Small intestine (tissue), 7 donors: ENCODE results near the gene KBTBD8. TPM values are rescaled to one million over a fixed set of nuclear protein-coding genes. Genes with fewer than 3 reads are reported as not detected.

Experiments
- DNase-seq, 2 donors: peaks; one replicate each; pipeline versions ENCODE4 v3.0.0 to v3.0.0-alpha.2; 2013
- FAIRE-seq: peaks from 2 replicates; lab custom pipeline; 2012; peaks lifted over from hg19 to GRCh38; lab: Jason Lieb, UNC
- H3K27ac ChIP-seq, 3 donors: one replicate each; pipeline ENCODE4 v1.5.1; 2013; ENCODE audit warnings: low read length in 2 of 3, mild to moderate bottlenecking in 2 of 3, control low read depth in 1 of 3, inconsistent platforms in 1 of 3, low read depth in 1 of 3, moderate library complexity in 1 of 3
- H3K27me3 ChIP-seq, 3 donors: one replicate each; pipeline ENCODE4 v1.6.1; 2013; ENCODE audit warnings: low read length in 3 of 3, inconsistent platforms in 1 of 3; ENCODE audit not compliant: control insufficient read depth in 3 of 3, insufficient read depth in 3 of 3
- H3K36me3 ChIP-seq, 3 donors: one replicate each; pipeline ENCODE4 v1.6.1; 2013; ENCODE audit warnings: low read length in 3 of 3, inconsistent platforms in 1 of 3, low read depth in 1 of 3, mild to moderate bottlenecking in 1 of 3, moderate library complexity in 1 of 3; ENCODE audit not compliant: control insufficient read depth in 3 of 3, insufficient read depth in 2 of 3
- H3K4me1 ChIP-seq, 3 donors: one replicate each; pipeline ENCODE4 v1.6.1; 2013; ENCODE audit warnings: low read length in 2 of 3, inconsistent platforms in 1 of 3, low read depth in 1 of 3, mild to moderate bottlenecking in 1 of 3, moderate library complexity in 1 of 3; ENCODE audit not compliant: control insufficient read depth in 3 of 3, insufficient read depth in 2 of 3
- H3K4me3 ChIP-seq, 3 donors: one replicate each; pipeline ENCODE4 v1.5.1; 2013; ENCODE audit warnings: low read length in 3 of 3, control low read depth in 1 of 3, inconsistent platforms in 1 of 3, low read depth in 1 of 3, mild to moderate bottlenecking in 1 of 3, moderate library complexity in 1 of 3
- H3K9me3 ChIP-seq, 2 donors: one replicate each; pipeline ENCODE4 v1.6.1; 2013; ENCODE audit warnings: low read depth in 1 of 2, low read length in 1 of 2; ENCODE audit not compliant: control insufficient read depth in 2 of 2, insufficient read depth in 1 of 2
- WGBS, 3 donors: extraction: QIAGEN DNeasy Blood & Tissue Kit; methylation state at CpG; one replicate each; pipeline ENCODE4 v1.1.7; 2013; 5-methylcytosine and 5-hydroxymethylcytosine counted together
- polyA plus RNA-seq, 4 donors: library from polyadenylated mRNA; stranded (reverse) in 3 of 4; unstranded in 1 of 4; fragments of 200-250 nt in 3 of 4; fragments of 120-200 nt in 1 of 4; gene quantifications; one replicate each; pipeline versions ENCODE4 v1.2.1 to v1.2.3, GENCODE V29; 2013
- donor health status: healthy with polysubstance abuse.
- donor health status: control.
- donor health status: control.
- donor health status: Bipolar disorder and iron deficiency.
- donor health status: healthy.

KBTBD8 gene
- polyA plus RNA-seq, 4 donors = 0.81 to 3.4 (median 1.8) TPM

DNA sequence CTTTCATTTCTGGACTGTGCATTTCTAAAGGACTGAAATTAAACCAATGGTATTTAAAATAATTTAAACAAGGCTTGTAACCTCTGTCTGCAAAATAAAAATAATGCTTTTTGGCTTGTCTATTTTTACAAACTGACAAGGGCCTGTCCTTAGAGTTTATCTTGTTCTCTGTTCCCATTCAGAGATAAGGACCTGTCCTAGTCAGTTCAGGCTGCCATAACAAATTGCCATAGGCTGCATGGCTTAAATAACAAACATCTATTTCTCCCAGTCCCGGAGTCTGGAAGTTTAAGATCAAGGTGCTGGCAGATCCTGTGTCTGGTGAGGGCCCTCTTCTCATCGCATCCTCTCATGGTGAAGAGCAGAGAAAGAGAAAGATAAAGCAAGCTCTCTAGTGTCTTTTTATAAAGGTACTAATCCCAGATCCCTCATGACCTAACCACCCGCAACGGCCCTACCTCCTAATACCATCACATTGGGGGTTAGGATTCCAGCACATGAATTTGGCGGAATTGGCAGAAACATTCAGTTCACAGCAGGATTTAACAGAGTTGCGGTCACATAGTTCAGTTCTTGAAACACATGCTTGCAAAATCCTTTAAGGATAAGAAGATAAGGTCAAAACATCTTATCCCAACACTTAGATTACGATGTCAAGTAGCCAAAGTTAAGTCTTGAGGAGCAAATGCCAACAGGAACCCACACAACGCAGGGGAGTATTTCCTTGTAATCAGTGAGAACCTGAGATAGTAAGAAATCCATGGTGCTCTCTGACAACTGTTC lies 17.8 kb downstream of the KBTBD8 start:
- H3K4me1 ChIP-seq = peaks cover 3 to 7% (median 4%) of the 10 kb centered on the region in 3 donors
- WGBS, 3 donors = 61 to 74% (median 72%) methylated on average over 8 of the region's 8 CpGs
- H3K4me3 ChIP-seq = no peak overlapping the region
- H3K27ac ChIP-seq = no peak overlapping the region
- no peaks in the 10 kb centered on the region for H3K27me3 ChIP-seq
- peaks cover 0 to 1% (median 0%) of the 10 kb centered on the region in 3 donors for H3K36me3 ChIP-seq
- DNase-seq (no peak), FAIRE-seq (no peak)
- no peaks in the 10 kb centered on the region for H3K9me3 ChIP-seq

- DNase-seq (no peak), FAIRE-seq (no peak)
- Histone ChIP-seq H3K9me3 (no peaks in the 10 kb centered on the region), H3K4me1 (peaks cover 3 to 7% (median 4%) of the 10 kb centered on the region in 3 donors), H3K36me3 (no peaks in the 10 kb centered on the region), H3K4me3 (no peak overlapping the region), H3K27me3 (no peaks in the 10 kb centered on the region), H3K27ac (no peak overlapping the region)
- WGBS, 3 donors = 71 to 80% (median 72%) methylated on average over 3 of the region's 3 CpGs
Observed at GRCh38 chr3:67016522-67017080, 18.5 kb downstream of the KBTBD8 start.

- 4 to 45% (median 36%) methylated on average over 1 of the region's 1 CpG for WGBS, 3 donors
- H3K27ac ChIP-seq = no peak overlapping the region
- no peaks in the 10 kb centered on the region for H3K27me3 ChIP-seq
- DNase-seq (peak; percentile 3 to 29), FAIRE-seq (no peak)
- H3K4me1 ChIP-seq = peaks cover 3 to 7% (median 4%) of the 10 kb centered on the region in 3 donors
- H3K4me3 ChIP-seq = no peak overlapping the region
- H3K9me3 ChIP-seq = no peaks in the 10 kb centered on the region
- no peaks in the 10 kb centered on the region for H3K36me3 ChIP-seq
Observed at GRCh38 chr3:67017211-67017610, 19.1 kb downstream of the KBTBD8 start.

GRCh38 chr3:67018105-67018788 lies 20.1 kb downstream of the KBTBD8 start:
- DNase-seq = peak; percentile 32 to 73
- no peak for FAIRE-seq
- Histone ChIP-seq H3K4me1 (peaks cover 3 to 7% (median 4%) of the 10 kb centered on the region in 3 donors), H3K36me3 (no peaks in the 10 kb centered on the region), H3K4me3 (no peak overlapping the region), H3K27ac (no peak overlapping the region), H3K27me3 (no peaks in the 10 kb centered on the region), H3K9me3 (no peaks in the 10 kb centered on the region)
- WGBS, 3 donors = 16 to 27% (median 24%) methylated on average over 12 of the region's 12 CpGs

- Histone ChIP-seq H3K9me3 (no peaks in the 10 kb centered on the region), H3K4me1 (peaks cover 3 to 7% (median 4%) of the 10 kb centered on the region in 3 donors), H3K27me3 (no peaks in the 10 kb centered on the region), H3K36me3 (no peaks in the 10 kb centered on the region), H3K4me3 (no peak overlapping the region), H3K27ac (no peak overlapping the region)
- FAIRE-seq (no peak), DNase-seq (peak in 1 of 2 donors; percentile 33)
- 84 to 87% (median 86%) methylated on average over 13 of the region's 13 CpGs for WGBS, 3 donors
Observed at GRCh38 chr3:67018789-67019526, 20.9 kb downstream of the KBTBD8 start.

GRCh38 chr3:67028001-67028784 lies 30.1 kb downstream of the KBTBD8 start:
- WGBS, 3 donors = 78 to 85% (median 82%) methylated on average over 5 of the region's 5 CpGs
- Histone ChIP-seq H3K4me1 (peaks cover 0 to 14% (median 2%) of the 10 kb centered on the region in 3 donors), H3K27me3 (no peaks in the 10 kb centered on the region), H3K9me3 (no peaks in the 10 kb centered on the region), H3K27ac (no peak overlapping the region), H3K36me3 (no peaks in the 10 kb centered on the region), H3K4me3 (no peak overlapping the region)
- no peak for DNase-seq
- no peak for FAIRE-seq

DNA sequence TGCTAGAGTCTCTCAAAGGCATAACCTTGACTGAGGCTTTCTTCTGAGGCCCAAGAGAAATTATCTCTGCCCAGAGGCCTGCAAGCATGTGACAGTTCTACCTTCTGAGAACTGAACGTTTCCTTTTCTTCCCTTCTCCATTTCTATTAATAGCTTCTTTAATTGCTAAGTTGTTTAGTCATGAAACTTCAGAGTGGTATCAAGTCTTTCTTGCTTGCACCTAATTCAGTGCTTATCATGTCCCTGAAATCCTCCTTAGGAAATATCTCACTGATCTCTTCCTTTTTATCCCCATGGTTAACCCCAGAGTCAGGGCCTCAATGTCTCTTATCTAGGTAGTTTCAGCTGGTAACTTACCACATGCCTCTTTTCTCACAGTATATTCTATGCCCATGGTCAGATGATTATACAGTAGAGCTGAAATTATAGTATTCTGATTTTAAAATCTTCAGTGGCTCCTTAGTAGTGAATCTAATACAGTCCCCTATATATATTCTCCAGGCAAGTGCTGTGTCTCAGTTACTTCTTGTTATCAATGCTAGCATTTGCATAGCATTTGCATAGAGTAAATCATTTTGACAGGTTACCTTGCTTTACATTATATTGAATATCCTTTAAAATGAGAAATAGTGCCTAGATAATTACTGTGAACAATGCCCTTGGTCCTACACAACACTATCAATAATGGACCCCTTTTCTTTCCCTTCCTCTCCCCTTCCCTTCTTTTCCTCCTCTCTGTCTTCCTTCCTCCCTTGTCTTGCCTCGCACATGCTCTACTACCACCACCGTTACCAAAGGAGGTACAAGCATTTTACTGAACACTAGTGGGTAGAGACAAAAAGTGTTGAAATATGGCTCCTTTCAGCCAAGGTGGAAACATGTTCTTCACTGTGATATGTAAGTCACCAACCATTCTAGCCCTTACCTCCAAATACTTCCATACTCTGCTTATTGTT lies 33.0 kb downstream of the KBTBD8 start:
- Histone ChIP-seq H3K4me3 (no peak overlapping the region), H3K9me3 (no peaks in the 10 kb centered on the region), H3K36me3 (no peaks in the 10 kb centered on the region), H3K4me1 (peaks cover 0 to 16% (median 2%) of the 10 kb centered on the region in 3 donors), H3K27ac (peak overlapping the region in 1 of 3 donors; percentile 27), H3K27me3 (no peaks in the 10 kb centered on the region)
- 47 to 82% (median 53%) methylated on average over 3 of the region's 3 CpGs for WGBS, 3 donors
- FAIRE-seq (no peak), DNase-seq (peak in 1 of 2 donors; percentile 23)
